Fibroblast of skin of right biceps (primary cell): Measurements from ENCODE around the gene BDKRB2.

ENCODE experiments used
- DNase-seq: peaks from one replicate; pipeline ENCODE4 v3.0.0-alpha.2; 2013

BDKRB2 gene

DNA sequence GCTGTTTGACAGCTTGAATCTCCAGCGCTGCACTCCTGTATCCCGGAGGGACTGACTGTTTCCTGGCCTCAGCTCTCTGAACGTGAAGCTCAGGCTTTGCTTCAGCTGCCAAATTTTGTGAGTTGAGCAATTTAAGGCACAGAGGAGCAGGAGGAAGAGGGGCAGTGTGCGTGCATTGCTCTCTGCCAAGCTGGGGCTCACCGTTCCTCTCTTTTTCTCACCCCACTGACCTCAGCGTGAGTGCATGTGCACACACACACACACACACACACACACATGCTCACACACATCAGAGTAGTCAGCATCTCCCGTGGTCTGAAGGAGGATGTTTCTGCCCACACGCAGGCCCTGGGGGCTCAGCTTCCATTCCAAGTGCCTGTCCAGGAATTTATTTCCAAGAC, 27.8 kb upstream of the BDKRB2 start:
- DNase-seq: peak; percentile 84

DNA sequence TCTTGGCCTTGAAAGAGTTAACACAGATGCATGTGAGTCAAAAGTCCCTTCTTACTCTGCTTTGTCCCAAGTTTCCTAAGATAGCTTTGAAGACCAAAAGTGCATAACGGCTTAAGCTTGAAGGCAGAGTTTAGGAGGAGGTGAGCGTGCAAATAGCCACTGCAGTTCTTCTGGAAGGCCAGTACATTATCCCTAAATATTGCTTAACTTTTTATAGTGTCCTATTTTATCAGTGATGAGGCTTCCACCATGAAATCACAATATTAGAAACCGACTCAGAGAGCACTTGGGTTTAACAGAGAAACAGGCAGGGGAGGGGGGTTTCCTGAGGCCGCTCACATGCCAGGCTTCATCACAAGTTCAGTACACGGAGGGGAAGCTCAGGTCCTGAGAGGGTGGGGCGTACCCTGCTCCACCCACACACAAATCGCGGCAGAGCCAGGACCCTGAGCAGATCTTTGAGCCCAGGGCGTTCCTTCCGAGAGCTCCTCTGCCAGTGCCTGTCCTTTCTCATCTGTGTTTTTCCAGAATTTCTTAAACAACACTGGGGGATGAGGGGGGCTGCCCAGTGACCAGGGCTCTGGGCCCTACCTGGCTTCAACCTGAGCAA, 26.8 kb upstream of the BDKRB2 start:
- no peak for DNase-seq

DNA sequence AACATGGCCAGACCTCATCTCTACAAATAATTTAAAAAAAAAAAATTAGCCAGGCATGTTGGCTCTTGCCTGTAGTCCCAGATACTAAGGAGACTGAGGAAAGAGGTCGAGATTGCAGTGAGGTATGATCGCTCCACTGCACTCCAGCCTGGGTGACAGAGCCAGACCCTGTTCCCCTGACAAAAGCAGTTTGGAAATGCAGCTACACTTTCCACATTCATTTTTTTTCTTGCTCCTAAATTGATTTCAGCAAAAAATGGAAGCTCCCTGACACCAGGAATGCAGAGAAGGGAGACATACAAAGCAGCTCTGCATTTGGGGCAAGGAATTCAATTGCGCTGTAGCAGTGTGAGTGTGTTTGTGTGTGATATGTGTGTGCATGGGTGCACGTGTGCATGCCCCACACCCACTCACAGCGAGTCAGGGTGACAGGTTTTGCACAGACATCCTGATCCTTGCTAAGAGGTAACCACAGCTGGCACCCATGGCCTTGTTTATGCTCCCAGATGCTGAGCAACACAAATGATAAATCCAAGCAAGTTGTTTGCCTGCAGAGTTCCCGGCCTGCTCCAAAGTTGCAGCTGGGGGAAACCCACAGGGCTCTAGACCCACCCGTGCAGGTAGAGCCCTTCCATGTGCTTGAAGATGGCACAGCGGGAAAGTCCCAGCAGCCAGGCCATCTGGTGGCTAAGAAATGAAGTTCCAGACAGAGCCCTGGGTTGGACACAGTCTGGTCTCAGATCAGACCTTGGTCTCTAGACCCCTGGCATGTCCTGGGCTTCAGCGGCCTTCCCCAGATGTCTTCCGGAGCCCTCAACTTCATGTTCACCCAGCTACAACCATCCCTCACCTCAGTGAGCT, 25.9 kb upstream of the BDKRB2 start:
- no peak for DNase-seq

DNA sequence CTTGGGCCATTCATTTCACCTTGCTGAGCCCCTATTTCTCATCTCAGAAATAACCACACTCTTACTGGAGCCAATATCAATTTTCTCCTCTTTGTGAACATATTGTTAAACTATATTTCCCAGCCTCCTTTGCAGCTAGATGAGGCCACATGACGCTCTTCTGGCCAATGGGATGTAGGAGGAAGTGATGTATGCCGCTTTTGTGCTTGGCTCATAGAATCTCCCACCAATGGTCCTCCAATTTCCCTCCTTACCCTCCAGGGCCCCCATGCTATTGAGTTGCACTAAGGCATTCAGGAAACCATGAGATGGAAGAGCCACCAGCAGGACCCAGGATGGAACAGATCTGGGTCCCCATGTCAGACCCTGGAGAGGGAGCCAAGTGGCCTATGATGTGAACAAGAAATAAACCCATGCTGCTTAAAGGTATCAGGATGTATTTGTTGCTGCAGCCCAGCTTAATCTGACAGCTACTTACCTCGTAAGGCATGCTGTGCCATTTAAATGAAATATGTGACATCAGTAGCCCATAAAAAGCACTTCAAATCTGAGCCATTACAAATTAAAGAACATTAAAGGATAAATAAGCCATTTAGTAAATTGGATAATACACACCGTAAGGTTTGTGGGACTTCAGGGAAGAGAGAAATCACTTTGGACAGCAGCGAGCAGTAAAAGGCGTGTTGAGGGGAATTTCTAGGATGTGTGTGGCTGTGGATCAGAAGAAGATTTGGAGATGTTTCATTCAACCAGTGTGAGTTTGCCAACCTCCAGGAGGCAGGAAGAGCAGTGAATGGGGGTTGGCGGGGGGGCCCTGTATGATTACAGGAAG, 24.4 kb upstream of the BDKRB2 start:
- DNase-seq: no peak

DNA sequence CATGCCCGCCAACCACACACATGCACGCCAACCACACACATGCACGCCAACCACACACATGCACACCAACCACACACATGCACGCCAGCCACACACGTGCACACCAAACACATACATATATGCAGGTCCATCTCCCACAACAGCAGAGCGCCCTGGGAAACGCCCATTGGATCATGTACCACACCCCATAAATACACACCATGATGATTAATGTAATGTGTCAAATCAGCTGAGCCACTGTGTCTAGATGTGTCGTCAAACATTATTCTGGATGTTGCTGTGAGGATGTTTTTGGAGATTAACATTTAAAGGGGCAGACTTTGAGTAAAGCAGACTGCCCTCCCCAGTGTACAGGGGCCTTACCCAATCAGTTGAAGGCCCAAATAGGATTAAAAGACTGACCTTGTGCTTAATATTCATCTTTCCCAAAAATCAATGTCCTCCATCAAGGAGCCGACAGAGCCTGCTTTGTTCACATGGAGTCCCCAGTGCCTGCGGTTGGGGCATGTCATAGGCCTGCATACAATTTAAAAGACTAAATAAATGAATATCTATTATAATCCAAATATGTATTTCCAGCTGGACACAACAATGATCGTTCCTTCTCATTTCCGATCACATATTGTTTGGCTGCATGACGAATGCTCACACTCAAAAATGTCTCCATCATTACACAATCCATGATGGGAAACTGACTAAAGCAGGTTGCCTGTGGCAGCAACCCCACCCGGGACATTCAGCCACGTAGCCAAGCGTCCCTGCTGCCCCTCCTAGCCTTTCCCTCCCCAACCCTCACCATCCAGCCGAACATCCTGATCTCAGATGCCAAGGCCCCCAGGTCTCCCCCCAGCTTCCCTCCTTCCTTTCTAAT, 23.2 kb upstream of the BDKRB2 start:
- no peak for DNase-seq

DNA sequence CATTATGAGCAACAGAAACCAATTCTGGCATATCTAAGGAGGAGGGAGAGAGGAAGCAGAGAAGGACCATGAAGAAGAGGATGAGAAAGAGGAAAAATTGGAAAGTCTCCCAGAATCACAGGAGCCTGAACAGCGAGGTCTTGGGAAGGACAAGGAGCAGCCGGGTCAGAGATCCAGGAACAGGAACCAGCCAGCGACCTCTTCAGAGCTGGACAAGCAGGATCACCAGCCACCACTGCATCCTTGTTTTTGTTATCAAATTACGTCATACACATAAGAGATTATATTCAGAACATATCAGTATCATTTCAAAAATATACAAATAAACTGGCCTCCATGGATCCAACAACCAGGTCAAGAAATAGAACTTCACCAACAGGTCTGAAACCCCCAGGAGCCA, 22.1 kb upstream of the BDKRB2 start:
- DNase-seq: no peak

DNA sequence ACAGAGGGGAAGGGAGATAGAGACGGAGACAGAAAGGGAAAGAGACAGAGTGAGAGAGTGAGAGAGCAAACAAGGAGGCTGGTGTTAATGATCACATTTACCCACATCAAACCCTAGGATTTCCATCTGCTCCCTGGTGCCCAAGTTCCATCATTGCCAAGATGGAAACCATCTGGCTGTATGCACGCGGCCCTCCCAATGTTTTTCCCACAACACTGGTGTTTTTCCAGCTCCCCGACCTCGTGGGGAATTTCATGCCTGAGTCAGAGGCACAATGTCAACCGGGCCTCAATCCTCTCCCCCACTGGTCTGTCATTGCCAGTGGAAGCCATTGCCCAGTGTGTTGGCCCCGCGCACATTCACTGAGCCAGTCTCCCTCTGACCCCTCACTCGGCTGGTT, 19.9 kb upstream of the BDKRB2 start:
- DNase-seq: no peak

DNA sequence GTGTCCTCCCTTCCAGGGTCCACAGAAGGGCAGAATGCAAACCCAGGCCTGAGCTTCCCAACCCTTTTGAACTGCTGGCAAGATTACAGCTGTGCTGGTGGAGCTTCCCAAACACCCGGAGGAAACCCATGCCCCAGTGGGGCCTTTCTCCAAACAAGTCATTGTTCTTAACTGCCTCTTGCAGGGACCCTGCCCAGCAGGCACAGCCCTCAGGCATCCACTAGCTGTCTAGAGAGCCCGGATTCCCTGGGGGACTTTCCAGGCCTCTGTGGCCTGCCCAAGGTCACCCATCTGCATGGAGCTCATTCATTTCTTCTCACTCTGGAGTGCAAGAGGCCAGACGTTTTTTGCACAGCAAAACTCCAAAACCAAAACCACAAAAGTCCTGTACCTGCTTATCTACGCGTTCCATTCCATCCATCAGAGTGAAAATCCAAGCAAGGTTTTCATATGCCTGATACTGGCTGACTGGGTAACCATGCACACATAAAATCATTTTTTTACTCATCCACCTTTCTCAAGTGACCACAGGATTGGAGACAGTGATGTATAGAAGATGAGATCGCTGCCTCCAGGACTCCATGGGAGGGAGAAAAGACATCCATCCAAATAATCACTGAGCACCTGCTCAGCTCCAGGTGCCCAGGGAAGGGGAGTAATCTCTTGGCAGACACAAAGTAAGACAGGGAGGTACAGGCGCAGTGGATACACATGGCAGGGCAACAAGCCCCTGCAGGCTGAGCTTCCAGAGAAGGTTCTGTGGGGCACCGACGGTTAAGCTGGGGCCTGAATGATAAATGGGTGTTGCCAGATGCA, 17.2 kb upstream of the BDKRB2 start:
- no peak for DNase-seq

DNA sequence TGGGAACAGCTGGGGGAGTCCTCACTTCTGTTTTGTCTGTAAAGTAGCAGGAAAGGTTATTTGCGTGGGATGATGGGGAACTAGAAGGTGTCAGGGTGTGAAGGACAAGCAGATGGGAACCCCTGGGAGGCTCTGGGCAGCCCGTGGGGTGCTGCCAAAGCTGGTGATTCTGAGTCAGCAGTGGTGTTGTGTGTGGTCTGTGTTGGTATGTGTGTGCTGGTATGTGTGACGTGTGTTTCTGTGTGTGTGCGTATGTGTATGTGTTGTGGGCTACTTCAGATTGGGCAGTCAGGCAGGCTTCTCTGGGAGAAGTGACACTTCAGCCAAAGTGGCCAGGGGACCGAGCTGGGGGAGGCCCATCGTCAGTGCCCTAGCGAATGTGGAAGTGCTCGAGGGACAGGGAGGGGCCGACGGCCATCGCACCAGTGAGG, 15.3 kb upstream of the BDKRB2 start:
- DNase-seq: peak; percentile 81

DNA sequence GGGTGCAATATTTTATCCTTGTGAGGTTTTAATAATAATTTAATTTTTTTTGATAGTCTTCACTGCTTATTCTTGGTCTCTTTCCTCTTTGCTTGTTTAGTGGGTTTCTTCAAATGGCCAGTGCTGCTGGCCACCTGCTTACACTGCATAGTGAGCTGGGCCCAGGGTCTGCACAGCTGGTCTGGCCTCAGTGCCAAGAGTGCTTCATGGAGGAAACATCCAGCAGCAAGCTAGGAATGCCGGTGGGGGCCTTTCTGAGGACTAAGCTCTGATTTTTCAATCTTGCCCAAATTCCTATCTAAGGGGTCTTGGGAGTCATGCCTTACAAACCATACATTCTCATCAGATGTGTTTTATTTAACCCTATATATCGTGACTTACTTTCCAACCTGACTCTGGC, 13.3 kb upstream of the BDKRB2 start:
- DNase-seq: no peak

DNA sequence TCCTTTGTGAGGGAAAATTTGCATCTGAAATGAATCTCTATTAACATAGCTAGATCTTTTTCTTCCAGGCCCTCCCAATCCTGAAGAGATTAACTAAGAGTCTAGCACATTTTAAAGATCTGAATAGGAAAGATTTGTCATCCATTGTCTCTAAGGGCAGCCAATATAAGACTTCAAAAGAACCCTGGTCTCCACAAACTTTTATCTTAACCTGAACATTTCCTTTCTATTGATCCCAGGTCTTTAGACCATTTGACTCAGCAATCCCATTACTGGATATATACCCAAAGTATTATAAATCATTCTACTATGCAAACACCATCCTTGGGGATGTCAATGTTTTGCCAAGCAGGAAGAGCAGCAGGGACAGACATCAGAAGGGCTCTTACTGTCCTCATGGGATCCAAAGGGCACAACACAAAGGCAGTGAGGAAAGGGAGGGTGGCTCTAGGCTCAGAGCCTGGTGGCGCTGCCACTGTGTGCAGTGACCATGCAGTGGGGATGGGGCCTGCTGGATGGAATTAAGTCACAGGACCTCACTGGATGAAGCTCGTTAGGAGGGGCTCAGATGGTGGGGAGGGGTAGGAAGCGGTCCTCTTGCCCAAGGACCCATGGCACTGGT, 12.7 kb upstream of the BDKRB2 start:
- DNase-seq: no peak

DNA sequence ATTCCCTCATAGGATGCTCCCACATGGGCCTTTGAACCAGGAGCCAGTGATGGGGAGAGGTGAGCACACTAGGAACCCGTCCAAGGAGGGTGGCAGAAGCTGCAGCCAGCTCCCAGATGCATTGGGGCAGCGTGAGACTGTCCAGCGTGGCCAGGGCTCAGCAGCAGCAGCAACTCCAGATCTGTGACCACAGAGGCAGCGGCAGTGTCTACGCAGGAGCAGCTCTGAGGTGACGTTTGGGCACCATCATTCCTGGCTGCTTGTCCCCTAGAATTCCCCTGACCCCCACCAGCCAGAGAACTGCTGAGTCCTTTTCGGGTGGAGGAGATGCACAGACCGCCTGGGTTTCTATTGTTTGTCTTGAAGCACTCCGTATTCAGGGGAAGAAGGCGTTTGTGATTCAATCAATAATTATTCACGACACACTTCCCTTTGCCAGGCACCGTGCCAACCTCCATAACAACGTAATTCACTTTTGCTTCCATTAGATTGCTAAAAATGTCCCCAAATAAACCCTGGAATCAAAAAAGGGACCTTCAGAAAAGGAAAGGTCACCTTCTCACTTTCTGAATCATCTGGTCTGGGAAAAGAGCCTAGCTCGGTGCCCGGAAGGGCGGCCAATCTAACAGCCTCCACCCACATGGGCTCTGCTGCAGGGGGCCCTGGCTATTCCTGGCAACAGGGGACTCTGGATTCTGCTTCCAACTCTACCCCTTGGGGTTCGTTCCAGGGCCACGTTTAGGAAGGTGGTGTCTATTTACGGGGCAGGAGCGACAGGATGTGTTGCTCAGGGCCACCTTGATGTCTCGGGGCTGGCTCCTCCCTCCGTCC, 11.4 kb upstream of the BDKRB2 start:
- DNase-seq: no peak

DNA sequence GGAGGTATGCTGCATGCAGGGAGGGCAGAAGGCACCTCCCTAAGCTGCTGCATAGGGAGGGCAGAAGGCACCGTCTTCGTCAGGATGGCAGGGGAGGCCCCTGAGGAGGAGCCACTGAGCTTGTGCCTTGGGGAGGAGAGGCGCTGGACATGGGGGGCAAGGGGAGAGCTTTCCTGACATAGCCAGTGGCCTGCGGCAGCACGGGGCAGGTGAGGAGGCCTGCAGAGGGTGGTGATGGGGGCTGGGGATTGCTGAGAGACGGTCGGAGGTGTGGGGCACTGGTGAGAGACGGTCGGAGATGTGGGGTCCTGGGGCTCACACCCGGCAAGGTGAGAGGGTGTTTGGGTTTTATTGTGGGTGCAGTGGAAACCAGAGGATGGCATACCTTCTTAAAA, 10.4 kb upstream of the BDKRB2 start:
- DNase-seq: no peak

DNA sequence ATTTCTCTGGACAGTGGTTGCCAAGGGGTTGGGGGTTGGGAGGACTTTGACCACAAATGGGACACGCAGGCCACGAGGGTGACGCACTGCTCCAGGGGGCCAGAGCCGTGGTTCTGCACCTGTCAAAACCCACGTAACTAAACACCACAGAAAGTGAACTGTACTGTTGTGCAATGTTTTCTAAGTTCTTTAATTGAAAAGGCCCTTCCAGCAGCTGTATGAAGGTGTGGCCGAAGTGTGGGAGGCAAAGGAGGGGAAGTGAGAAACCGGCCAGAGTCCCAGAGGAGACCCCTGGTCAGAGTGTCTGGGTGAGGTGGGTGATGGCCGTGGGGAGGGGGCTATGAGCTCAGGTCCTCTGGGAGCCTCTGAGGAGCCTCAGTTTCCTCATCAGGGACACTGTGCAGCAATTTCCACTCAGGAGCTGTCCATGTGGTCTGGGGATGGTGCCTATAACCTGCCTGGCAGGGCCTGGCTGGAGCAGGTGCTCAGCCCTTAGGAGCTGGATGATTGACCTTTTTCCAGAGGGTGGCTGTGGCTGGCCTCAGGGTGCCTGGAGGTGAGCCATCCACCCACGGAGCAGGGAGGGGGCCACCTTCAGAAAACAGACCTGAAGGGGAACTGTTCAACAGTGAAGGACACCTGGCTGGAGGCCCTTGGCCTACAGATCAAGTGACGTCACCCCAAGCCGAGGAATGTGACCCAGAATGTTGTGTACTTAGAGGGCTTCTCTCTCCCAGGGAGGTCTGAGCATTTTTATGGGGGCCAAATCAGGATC, 9.8 kb upstream of the BDKRB2 start:
- DNase-seq: no peak

DNA sequence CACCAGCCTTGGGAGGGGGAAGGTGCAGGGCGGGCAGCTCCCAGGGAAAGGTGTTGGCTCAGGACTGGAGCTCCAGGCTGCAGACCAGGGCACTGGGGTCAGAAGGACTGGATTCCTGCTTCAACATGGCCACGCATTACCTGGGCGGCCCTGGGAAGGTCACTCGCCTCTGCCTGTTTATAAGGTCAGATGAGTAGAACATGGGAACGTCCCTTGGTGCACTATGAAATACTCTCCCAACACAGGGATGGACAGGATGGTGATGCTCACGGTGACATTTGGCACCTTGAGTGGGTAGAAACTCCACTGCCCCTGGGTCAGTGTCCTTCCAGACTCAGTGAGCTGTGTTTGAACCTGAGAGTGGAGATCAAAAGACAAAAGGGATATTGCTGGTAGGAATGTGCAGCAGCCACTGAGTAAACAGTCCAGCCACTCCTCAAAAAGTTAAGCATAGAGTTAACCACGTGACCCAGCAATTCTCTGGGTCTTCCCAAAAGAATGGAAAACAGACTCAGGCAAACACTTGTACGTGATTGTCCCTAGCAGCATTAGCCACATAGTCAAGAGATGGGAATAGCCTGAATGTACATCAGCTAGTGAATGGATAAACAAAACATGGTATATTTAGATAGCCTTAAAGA, 9.1 kb upstream of the BDKRB2 start:
- DNase-seq: no peak

DNA sequence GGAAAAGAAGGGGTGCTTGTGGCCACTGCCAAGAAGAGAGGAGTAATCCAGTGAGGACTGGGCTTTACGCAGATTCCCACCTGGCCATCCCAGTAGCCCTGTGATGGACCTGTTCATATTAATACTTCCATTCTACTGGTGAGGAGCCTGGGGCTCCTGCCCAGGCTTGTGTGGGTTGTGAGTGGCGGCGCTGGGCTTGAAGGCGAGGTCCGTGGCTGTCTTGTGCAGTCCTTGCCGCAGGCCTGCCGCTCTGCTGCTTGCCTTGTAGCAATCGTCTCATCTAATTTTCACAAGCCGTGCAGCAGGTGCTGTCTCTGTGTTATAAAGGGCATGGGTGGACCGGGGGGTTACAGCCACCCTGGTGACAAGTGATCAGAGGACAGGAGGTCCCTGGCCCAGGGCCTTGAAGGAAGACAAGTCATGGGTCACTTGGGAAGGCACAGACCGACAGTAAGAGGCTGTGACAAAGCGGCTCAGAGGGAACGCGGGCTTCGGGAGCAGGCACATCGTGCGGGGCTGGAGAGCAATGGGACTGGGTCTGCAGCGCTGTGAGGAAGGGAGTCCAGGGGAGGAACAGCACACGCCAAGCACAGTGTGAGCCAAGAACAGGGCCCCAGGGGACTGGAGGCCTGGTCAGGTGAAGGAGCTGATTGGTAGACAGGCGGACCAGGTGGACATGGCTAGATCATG, 7.3 kb upstream of the BDKRB2 start:
- DNase-seq: no peak

DNA sequence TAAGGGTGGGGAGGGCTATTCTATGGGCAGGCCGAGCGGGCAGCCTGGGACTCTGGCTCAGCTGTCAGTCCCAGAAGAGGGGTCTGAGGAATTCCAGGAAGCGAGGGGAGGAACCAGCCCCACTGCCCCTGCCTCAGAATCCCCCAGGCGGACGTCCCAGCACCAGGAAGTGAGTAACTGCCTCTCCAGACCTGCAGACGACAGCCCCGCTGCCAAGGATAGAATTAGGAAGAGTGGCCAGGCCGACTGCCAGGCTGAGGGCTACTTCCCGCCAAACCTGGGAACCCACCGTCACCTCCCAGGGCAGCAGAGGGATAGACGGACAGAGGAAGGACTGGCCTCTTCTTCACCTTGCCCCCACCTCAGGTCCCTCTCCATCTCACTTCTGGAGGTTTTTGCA, 6.7 kb upstream of the BDKRB2 start:
- no peak for DNase-seq

DNA sequence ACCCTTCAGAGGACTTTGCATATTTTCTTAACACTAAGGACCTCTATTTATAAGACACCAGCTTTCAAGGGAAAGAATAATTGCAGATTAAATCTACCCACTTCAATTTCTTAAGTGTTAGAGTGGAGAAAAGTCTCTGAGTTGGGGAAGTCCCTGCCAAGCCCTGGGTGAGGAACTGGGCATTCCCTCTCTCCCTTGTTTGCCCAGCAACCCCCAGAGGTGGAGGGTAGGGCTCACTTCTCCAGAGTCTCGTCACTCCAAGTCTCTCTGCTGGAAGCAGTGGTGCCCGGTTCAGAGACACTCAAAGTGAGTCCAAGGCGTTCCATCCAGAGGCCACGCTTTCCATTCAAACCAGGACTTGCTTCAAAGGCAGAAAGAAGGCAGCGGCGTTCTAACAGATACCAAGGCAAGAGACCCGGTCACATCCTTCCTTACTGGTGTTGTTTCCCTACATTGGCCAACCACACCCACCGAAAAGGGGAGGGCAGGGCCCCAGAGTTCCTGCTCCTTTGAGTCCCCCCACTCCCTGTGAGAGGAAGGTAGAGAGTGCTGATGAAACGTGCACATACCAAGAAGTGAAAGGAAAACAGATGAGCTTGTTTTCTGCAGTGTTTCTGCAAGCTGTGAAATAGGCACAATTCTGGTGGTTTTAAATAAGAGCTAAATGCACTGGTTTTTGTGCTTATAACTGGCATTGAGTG, 6.1 kb upstream of the BDKRB2 start:
- DNase-seq: no peak
